IPS-18c (cell line): Measurements from ENCODE around the gene STYXL2.

Source experiments
- H3K4me3 ChIP-seq: 2 replicates; pipeline ENCODE4 v1.7.0; 2013; ENCODE audit warnings: low read depth, mild to moderate bottlenecking, low read length, moderate library complexity; ENCODE audit not compliant: insufficient read depth
- H3K9me3 ChIP-seq: one replicate; pipeline ENCODE4 v1.6.1; 2013; ENCODE audit warnings: mild to moderate bottlenecking, low read length, moderate library complexity; ENCODE audit not compliant: control insufficient read depth, insufficient read depth

The STYXL2 gene

DNA sequence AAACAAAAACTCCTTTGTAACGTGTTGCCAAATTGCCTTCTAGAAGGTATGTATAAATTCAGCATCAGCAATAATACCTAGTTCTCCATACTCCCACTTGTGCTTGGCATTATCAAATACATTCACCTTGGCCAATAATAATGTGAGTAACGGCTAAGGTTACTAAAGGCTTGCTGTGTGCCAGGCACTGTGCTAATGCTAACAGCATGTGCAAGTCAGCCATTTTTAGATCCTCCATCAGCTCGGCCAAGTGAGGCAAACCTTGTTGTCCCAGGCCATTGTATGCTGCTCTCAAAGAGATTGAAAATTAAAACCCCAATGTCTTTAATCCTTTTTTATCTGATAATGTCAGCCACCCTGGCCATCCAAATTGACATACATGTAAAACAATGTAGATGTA is 48.1 kb downstream of the STYXL2 start:
- H3K4me3 ChIP-seq: no peak overlapping the region
- no peaks in the 10 kb centered on the region for H3K9me3 ChIP-seq
